IMR-90 (cell line): ENCODE data around the gene MSN. TPM values are rescaled to one million over a fixed set of nuclear protein-coding genes. Genes with fewer than 3 reads are reported as not detected.
A peak's percentile ranks its signal among the peaks of the same experiment; 100 is the strongest.

ENCODE experiments used
- ATAC-seq: fragments of 200-7000 bp; cut with Tn5 transposase; 2 replicates; pipeline ENCODE4 v1.9.1; 2020; ENCODE audit warnings: low read depth, mild to moderate bottlenecking, moderate library complexity
- BruUV-seq: library from RNA; stranded (reverse); fragments of 400-500 nt; replicated peaks from 2 replicates; lab custom pipeline; 2021; lab: Mats Ljungman, UMichigan
- CTCF ChIA-PET: fragments of 300-600 bp; formaldehyde crosslinking; extraction: SDS; loops from one replicate; lab custom pipeline; 2021; ENCODE audit warnings: antibody characterized with exemption; lab: Yijun Ruan, JAX
- POLR2A ChIA-PET: fragments of 300-600 bp; sonication (Branson Sonifier 250); formaldehyde crosslinking; loops from one replicate; lab custom pipeline; 2022; ENCODE audit warnings: antibody characterized with exemption; ENCODE audit not compliant: unreplicated experiment; lab: Charles Lee
- DNase-seq: peaks from one replicate; pipeline ENCODE4 v3.0.0; 2013
- H2AFZ ChIP-seq: replicated peaks from 2 replicates; pipeline ENCODE3; 2013; ENCODE audit warnings: low read length, mild to moderate bottlenecking; ENCODE audit not compliant: poor library complexity
- H2AK5ac ChIP-seq: 2 replicates; pipeline ENCODE4 v1.6.1; 2013; ENCODE audit warnings: low read depth, low read length, inconsistent platforms
- H2AK9ac ChIP-seq: replicated peaks from 2 replicates; pipeline ENCODE3; 2013; ENCODE audit warnings: mild to moderate bottlenecking, low read depth, low read length, moderate library complexity; ENCODE audit not compliant: poor library complexity
- H2BK120ac ChIP-seq: 2 replicates; pipeline ENCODE4 v1.6.1; 2013; ENCODE audit warnings: low read depth, low read length, inconsistent platforms
- H2BK15ac ChIP-seq: 3 replicates; pipeline ENCODE4 v1.6.1; 2013; ENCODE audit warnings: low read depth, low read length, inconsistent platforms
- H2BK20ac ChIP-seq: 2 replicates; pipeline ENCODE4 v1.6.1; 2013; ENCODE audit warnings: low read depth, mild to moderate bottlenecking, inconsistent platforms, low read length, moderate library complexity
- H2BK5ac ChIP-seq: 2 replicates; pipeline ENCODE4 v1.6.1; 2013; ENCODE audit warnings: mild to moderate bottlenecking, low read depth, low read length, inconsistent platforms; ENCODE audit not compliant: poor library complexity, severe bottlenecking
- H3K14ac ChIP-seq: replicated peaks from 2 replicates; pipeline ENCODE4 v1.6.1; 2013; ENCODE audit warnings: low read depth, low read length, inconsistent platforms
- H3K18ac ChIP-seq: 2 replicates; pipeline ENCODE4 v1.6.1; 2013; ENCODE audit warnings: low read depth, low read length, control low read depth
- H3K23ac ChIP-seq: 2 replicates; pipeline ENCODE4 v1.6.1; 2013; ENCODE audit warnings: low read depth, low read length, inconsistent platforms
- H3K27ac ChIP-seq: 2 replicates; pipeline ENCODE4 v1.5.1; 2013; ENCODE audit warnings: mild to moderate bottlenecking, control low read depth, low read length; ENCODE audit not compliant: insufficient read depth
- H3K27me3 ChIP-seq: 2 replicates; pipeline ENCODE4 v1.6.1; 2013; ENCODE audit warnings: low read length; ENCODE audit not compliant: control insufficient read depth, insufficient read depth
- H3K36me3 ChIP-seq: 2 replicates; pipeline ENCODE4 v1.6.1; 2013; ENCODE audit warnings: low read length, mixed read lengths; ENCODE audit not compliant: control insufficient read depth, insufficient read depth
- H3K4ac ChIP-seq: 2 replicates; pipeline ENCODE4 v1.6.1; 2013; ENCODE audit warnings: low read depth, low read length, inconsistent platforms
- H3K4me1 ChIP-seq: 2 replicates; pipeline ENCODE4 v1.6.1; 2013; ENCODE audit warnings: low read length, mixed read lengths; ENCODE audit not compliant: control insufficient read depth, insufficient read depth
- H3K4me2 ChIP-seq: 2 replicates; pipeline ENCODE4 v1.6.1; 2013; ENCODE audit warnings: low read depth, mild to moderate bottlenecking, control low read depth, low read length, moderate library complexity
- H3K4me3 ChIP-seq: 2 replicates; pipeline ENCODE4 v1.5.1; 2013; ENCODE audit warnings: low read depth, mild to moderate bottlenecking, control low read depth, low read length, moderate library complexity; ENCODE audit not compliant: insufficient read depth
- H3K56ac ChIP-seq: 2 replicates; pipeline ENCODE4 v1.6.1; 2013; ENCODE audit warnings: low read length, inconsistent platforms; ENCODE audit not compliant: insufficient read depth; ENCODE audit errors: extremely low read depth
- H3K79me1 ChIP-seq, 2 experiments: 2 replicates each; pipeline ENCODE4 v1.6.1; 2013; ENCODE audit warnings: low read length in 2 of 2, inconsistent platforms in 1 of 2, low read depth in 1 of 2
- H3K9ac ChIP-seq: 2 replicates; pipeline ENCODE4 v1.6.1; 2013; ENCODE audit warnings: low read depth, low read length, control low read depth
- H3K9me1 ChIP-seq: 2 replicates; pipeline ENCODE4 v1.6.1; 2013; ENCODE audit warnings: low read length, inconsistent platforms; ENCODE audit not compliant: insufficient read depth
- H3K9me3 ChIP-seq: 2 replicates; pipeline ENCODE4 v1.6.1; 2013; ENCODE audit warnings: low read length; ENCODE audit not compliant: control insufficient read depth, insufficient read depth
- H4K20me1 ChIP-seq: 2 replicates; pipeline ENCODE4 v1.6.1; 2013; ENCODE audit warnings: low read length, inconsistent platforms; ENCODE audit not compliant: insufficient read depth
- H4K5ac ChIP-seq: 2 replicates; pipeline ENCODE4 v1.6.1; 2013; ENCODE audit warnings: mild to moderate bottlenecking, low read depth, low read length, control low read depth
- H4K8ac ChIP-seq, 2 experiments: 2 replicates each; pipeline ENCODE4 v1.6.1; 2013; ENCODE audit warnings: low read depth in 2 of 2, low read length in 2 of 2, control low read depth in 1 of 2, inconsistent platforms in 1 of 2
- H4K91ac ChIP-seq: 2 replicates; pipeline ENCODE4 v1.6.1; 2013; ENCODE audit warnings: low read depth, low read length, inconsistent platforms; ENCODE audit not compliant: insufficient read depth
- CEBPB ChIP-seq: IDR thresholded peaks from 2 replicates; pipeline ENCODE4 v1.6.1; 2012; ENCODE audit warnings: low read depth, low read length, improper control_type of control experiment
- FOS ChIP-seq: fragments of 150-350 bp; IDR thresholded peaks from 2 replicates; pipeline ENCODE4 v1.6.1; 2016; ENCODE audit warnings: low read depth, low read length
- MAFK ChIP-seq: IDR thresholded peaks from 2 replicates; pipeline ENCODE4 v1.6.1; 2012; ENCODE audit warnings: low read depth, low read length, improper control_type of control experiment
- RCOR1 ChIP-seq: IDR thresholded peaks from 2 replicates; pipeline ENCODE4 v1.6.1; 2012; ENCODE audit warnings: mild to moderate bottlenecking, low read length, improper control_type of control experiment; ENCODE audit not compliant: insufficient replicate concordance
- WGBS, 2 experiments: methylation state at CpG; one replicate each; pipeline versions ENCODE4 v1.1.5 to v1.1.7; 2013; ENCODE audit warnings: missing lambda C conversion rate in 2 of 2; ENCODE audit not compliant: insufficient read length in 1 of 2; ENCODE audit errors: extremely low coverage in 2 of 2; 5-methylcytosine and 5-hydroxymethylcytosine counted together
- dilution Hi-C: fragments of 300-500 bp; cut with HindIII; formaldehyde crosslinking; loops from one replicate; pipeline ENCODE4 v1.14.3; 2018; ENCODE audit warnings: low sequenced_read_pairs; ENCODE audit not compliant: unreplicated experiment
- in situ Hi-C: fragments of 300-500 bp; cut with MboI; formaldehyde crosslinking; loops from 3 replicates; pipeline ENCODE4 v1.14.3; 2019; ENCODE audit warnings: low sequenced_read_pairs, inconsistent platforms, mixed read lengths
- intact Hi-C: fragments of 100-400 bp; cut with micrococcal nuclease; formaldehyde crosslinking; loops from 2 replicates; pipeline ENCODE4 v1.10.0; 2022
- polyA plus RNA-seq, 3 experiments: library from polyadenylated mRNA; depleted of rRNA; stranded (reverse); fragments of >200 nt; gene quantifications; 2 replicates each; pipeline ENCODE4 v1.2.3, GENCODE V29; 2012; ENCODE audit warnings: low replicate concordance in 1 of 3
- total RNA-seq: library from RNA; depleted of rRNA; stranded (reverse); fragments of >200 nt; gene quantifications from 2 replicates; pipeline ENCODE4 v1.2.3, GENCODE V29; 2012
- TF ChIP-seq, protein P1 (sequence below): conservative IDR thresholded peaks from 2 replicates; pipeline ENCODE4 v1.5.1; 2012; ENCODE audit warnings: mild to moderate bottlenecking, low read depth, low read length, improper control_type of control experiment
- TF ChIP-seq, protein P2 (sequence below): fragments of 150-350 bp; IDR thresholded peaks from 2 replicates; pipeline ENCODE4 v1.6.1; 2017; ENCODE audit warnings: mild to moderate bottlenecking, antibody characterized with exemption, low read length, low read depth

Gene MSN
- total and polyA plus RNA-seq, 2 of the 4 experiments (the other 2 are of a cell fraction), result 422 to 619 TPM

DNA sequence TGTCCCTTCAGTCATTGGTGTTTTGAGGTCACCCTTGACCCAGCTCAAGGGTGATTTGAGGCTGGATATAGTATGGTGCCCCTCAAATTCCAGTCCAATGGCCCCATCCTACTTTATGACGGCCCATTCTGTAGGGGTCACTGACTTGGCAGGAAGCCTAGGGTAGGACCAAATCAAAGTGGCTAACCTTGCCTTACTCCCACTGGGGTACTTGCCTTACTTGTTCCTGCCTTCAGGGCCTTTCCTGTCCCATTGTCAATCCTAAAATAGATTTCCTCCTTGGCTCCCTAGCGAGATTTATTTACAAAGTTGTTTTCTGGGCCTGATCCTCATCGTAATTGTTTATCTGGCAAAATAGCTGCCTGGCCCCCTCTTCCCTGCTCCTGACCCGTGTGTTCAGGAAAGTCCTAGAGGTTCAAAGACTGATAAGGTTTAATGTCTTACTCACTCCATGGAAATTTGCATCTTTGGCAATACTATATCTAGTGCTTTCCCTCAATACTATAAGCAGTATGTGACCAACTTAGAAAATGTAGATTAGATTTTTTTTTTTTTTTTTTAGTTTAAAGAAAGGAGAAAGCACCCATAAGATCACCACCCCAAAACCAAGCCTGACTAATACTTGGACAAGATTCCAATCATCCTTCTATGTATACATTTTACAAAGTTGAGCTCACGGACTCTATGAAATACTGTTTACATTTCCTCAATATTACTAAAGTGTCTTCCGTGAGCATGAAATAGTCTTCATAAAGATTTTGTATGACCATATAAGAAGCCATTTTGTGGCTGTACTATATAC, 44.8 kb downstream of the MSN start:
- Histone ChIP-seq H2BK120ac (no peak overlapping the region), H2BK15ac (0 out of 3 replicates have a peak overlapping the region, but pooled peaks have one; percentile 44), H3K4me3 (no peak overlapping the region), H3K79me1 (peaks cover 0 to 12% of the 10 kb centered on the region in 2 experiments; a peak in 2 of 4 replicates), H4K5ac (peak overlapping the region; percentile 84; the same call in 1 of the 2 replicates), H4K8ac (peak overlapping the region in 1 of 2 experiments; percentile 40; a peak in 1 of 4 replicates), H2AK9ac (peak overlapping the region; percentile 58), H3K56ac (peak overlapping the region; percentile 9; the same call in 1 of the 2 replicates), H3K36me3 (peaks cover 6% of the 10 kb centered on the region), H3K27me3 (no peaks in the 10 kb centered on the region), H2BK20ac (no peak overlapping the region), H3K9me1 (peaks cover 2% of the 10 kb centered on the region; the same call in 1 of the 2 replicates), H4K20me1 (peaks cover 65% of the 10 kb centered on the region), H3K4me1 (peaks cover 10% of the 10 kb centered on the region), H2AK5ac (peak overlapping the region; percentile 68; the same call in 1 of the 2 replicates), H3K23ac (peak overlapping the region; percentile 59), H2AFZ (no peak overlapping the region), H3K9ac (peak overlapping the region; percentile 21; the same call in 1 of the 2 replicates), H4K91ac (peak overlapping the region; percentile 19; the same call in 1 of the 2 replicates), H3K14ac (no peak overlapping the region; the same call in 1 of the 2 replicates), H3K4me2 (peak overlapping the region; percentile 68), H3K4ac (peak overlapping the region; percentile 46), H3K18ac (peak overlapping the region; percentile 91), H3K9me3 (no peaks in the 10 kb centered on the region), H3K27ac (peak overlapping the region; percentile 94), H2BK5ac (peak overlapping the region; percentile 80)
- peak; percentile 7; the same call in 1 of the 2 replicates for TF ChIP-seq CEBPB
- TF ChIP-seq, protein P1, sequence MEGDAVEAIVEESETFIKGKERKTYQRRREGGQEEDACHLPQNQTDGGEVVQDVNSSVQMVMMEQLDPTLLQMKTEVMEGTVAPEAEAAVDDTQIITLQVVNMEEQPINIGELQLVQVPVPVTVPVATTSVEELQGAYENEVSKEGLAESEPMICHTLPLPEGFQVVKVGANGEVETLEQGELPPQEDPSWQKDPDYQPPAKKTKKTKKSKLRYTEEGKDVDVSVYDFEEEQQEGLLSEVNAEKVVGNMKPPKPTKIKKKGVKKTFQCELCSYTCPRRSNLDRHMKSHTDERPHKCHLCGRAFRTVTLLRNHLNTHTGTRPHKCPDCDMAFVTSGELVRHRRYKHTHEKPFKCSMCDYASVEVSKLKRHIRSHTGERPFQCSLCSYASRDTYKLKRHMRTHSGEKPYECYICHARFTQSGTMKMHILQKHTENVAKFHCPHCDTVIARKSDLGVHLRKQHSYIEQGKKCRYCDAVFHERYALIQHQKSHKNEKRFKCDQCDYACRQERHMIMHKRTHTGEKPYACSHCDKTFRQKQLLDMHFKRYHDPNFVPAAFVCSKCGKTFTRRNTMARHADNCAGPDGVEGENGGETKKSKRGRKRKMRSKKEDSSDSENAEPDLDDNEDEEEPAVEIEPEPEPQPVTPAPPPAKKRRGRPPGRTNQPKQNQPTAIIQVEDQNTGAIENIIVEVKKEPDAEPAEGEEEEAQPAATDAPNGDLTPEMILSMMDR, result no peak
- TF ChIP-seq RCOR1, result no peak
- TF ChIP-seq, protein P2, sequence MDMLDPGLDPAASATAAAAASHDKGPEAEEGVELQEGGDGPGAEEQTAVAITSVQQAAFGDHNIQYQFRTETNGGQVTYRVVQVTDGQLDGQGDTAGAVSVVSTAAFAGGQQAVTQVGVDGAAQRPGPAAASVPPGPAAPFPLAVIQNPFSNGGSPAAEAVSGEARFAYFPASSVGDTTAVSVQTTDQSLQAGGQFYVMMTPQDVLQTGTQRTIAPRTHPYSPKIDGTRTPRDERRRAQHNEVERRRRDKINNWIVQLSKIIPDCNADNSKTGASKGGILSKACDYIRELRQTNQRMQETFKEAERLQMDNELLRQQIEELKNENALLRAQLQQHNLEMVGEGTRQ, result no peak
- no peak for TF ChIP-seq MAFK
- no peak for TF ChIP-seq FOS
- POLR2A ChIA-PET, result no interaction called here
- peak; percentile 75 for DNase-seq
- CTCF ChIA-PET, result no interaction called here
- no TSS peak for BruUV-seq
- ATAC-seq, result peak; percentile 60
- intact Hi-C loops (no loop called here), in situ Hi-C loops (no loop called here), dilution Hi-C loops (no loop called here)
- whole genome bisulfite sequencing, 2 experiments, result no CpG with 5 or more reads among the region's 6 CpGs
